Transverse colon (tissue), 4 donors: ENCODE results near the gene TBC1D22B.

ENCODE experiments used
- CTCF ChIP-seq, 5 experiments: fragments of 200-600 bp in 3 of 5; fragments of 450-650 bp in 2 of 5; sonication (generic) in 3 of 5; IDR thresholded peaks; 1 replicate in 2 of 5; 2 replicates in 3 of 5; pipeline ENCODE4 v1.5.1; 2016 to 2017; ENCODE audit warnings: antibody characterized with exemption in 5 of 5, inconsistent platforms in 3 of 5, mild to moderate bottlenecking in 2 of 5, moderate library complexity in 1 of 5
- POLR2AphosphoS5 ChIP-seq, 3 donors: sonication (generic); formaldehyde crosslinking; IDR thresholded peaks; one replicate each; pipeline ENCODE4 v1.6.1; 2016; ENCODE audit warnings: antibody characterized with exemption in 3 of 3

GRCh38 chr6:37282371-37282770 is 24.8 kb downstream of the TBC1D22B start:
- TF ChIP-seq CTCF (IDR thresholded peaks at IDR 0.05) = no peak
- TF ChIP-seq POLR2AphosphoS5 (IDR thresholded peaks at IDR 0.05) = no peak
